Adrenal gland (tissue), 5 donors: ENCODE data around the gene CCDC24.

Experiments used
- CTCF ChIP-seq, 6 experiments: fragments of 450-650 bp in 4 of 6; fragments of 200-600 bp in 2 of 6; sonication (generic) in 1 of 6; IDR thresholded peaks; 1 replicate in 5 of 6; 2 replicates in 1 of 6; pipeline versions ENCODE4 v1.5.1 to v1.8.0; 2016 to 2021; ENCODE audit warnings: antibody characterized with exemption in 6 of 6, mild to moderate bottlenecking in 2 of 6, moderate library complexity in 1 of 6
- POLR2A ChIP-seq, 2 donors: fragments of 450-650 bp; IDR thresholded peaks; one replicate each; pipeline ENCODE4 v1.6.1; 2017; ENCODE audit warnings: antibody characterized with exemption in 2 of 2, mild to moderate bottlenecking in 2 of 2, moderate library complexity in 1 of 2
- donor health status: DM: no; HTN: no; CAD: no.

- no peak for TF ChIP-seq CTCF (IDR thresholded peaks at IDR 0.05)
- TF ChIP-seq POLR2A (IDR thresholded peaks at IDR 0.05): no peak
Observed at GRCh38 chr1:43963006-43963405, 28.4 kb upstream of the CCDC24 start.
